WTC11 (cell line): Measurements from ENCODE around the gene PFKFB4.

Source experiments
- CTCF ChIP-seq: fragments of 200-600 bp; IDR thresholded peaks from 2 replicates; pipeline ENCODE4 v1.8.0; 2022; ENCODE audit warnings: antibody characterized with exemption
- ETV6 ChIP-seq: sonication (generic); formaldehyde crosslinking; IDR thresholded peaks from 2 replicates; pipeline ENCODE4 v1.8.1; 2022; ENCODE audit warnings: mild to moderate bottlenecking, missing genetic modification reagents
- MLX ChIP-seq: sonication (generic); formaldehyde crosslinking; IDR thresholded peaks from 2 replicates; pipeline ENCODE4 v1.8.1; 2023; ENCODE audit warnings: mild to moderate bottlenecking, missing genetic modification reagents, moderate library complexity
- PRDM15 ChIP-seq: sonication (generic); formaldehyde crosslinking; IDR thresholded peaks from 2 replicates; pipeline ENCODE4 v1.8.0; 2022; ENCODE audit warnings: missing genetic modification reagents
- TF ChIP-seq, protein P1 (sequence below): sonication (generic); formaldehyde crosslinking; IDR thresholded peaks from 2 replicates; pipeline ENCODE4 v1.8.0; 2022; ENCODE audit warnings: mild to moderate bottlenecking, missing genetic modification reagents

DNA sequence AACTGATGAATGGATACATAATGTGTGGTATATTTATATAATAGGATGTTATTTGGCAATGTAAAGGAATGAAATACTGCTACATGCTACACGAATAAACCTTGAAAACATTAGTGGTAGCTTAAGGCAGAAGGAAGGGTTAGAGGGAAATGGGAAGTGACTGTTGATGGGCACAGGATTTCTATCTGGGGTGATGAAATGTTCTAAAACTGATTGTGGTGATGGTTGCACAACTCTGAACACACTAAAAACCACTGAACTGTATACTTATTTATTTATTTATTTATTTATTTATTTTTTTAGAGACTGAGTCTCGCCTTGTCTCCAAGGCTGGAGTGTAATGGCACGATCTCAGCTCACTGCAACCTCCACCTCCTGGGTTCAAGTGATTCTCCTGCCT is 27.8 kb downstream of the PFKFB4 start:
- TF ChIP-seq PRDM15 (CRISPR knock-in tag) (no peak), CTCF (no peak), MLX (CRISPR knock-in tag) (no peak), ETV6 (no peak)
- TF ChIP-seq, protein P1, sequence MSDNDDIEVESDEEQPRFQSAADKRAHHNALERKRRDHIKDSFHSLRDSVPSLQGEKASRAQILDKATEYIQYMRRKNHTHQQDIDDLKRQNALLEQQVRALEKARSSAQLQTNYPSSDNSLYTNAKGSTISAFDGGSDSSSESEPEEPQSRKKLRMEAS (CRISPR knock-in tag), result no peak
